ENCODE measurements around the gene SRC.

Gene SRC

DNA sequence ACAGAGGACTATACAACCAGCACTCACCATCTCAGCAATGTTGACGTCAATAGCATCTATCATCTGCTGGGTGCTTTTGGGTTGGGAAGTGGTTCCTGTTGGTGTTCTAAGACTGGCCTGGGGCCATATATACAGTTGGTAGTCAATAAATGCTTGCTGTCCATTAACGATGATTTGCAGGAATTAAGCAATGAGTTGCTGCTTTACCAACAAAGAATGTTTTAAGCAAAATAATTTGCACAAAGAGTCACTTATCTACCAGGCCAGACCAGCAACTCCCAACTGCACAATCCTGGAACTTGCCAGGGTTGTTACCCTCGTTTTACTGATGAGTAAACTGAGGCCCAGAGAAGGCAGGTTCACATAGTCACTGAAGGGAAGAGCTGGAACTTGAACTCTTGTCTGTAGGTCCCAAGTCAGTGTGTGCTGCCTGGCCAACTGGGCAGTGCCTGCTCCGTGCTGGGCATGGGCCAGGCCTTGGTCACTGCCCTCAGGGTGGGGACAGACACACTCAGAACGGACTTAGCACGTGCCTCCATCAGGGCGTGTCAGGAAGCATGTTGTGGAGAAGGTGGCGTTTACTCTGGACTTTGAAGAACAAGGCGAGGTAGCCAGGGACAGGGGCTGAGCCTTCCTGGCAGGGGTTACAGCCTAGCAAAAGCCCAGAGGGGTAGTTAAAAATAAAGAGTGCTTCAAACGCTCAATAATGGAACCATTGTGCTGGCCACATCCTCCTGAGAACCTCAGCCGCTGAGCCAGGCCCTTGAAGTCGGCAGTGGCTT is 2.5 kb upstream of the SRC start:
- peaks cover 3% of the 10 kb centered on the region for H3K4me1 ChIP-seq (ENCODE audit: control insufficient read depth, insufficient read depth, low read length, poor library complexity, severe bottlenecking)
- H3K36me3 ChIP-seq (ENCODE audit: control insufficient read depth, insufficient read depth, low read length) = no peaks in the 10 kb centered on the region
- DNase-seq = no peak

DNA sequence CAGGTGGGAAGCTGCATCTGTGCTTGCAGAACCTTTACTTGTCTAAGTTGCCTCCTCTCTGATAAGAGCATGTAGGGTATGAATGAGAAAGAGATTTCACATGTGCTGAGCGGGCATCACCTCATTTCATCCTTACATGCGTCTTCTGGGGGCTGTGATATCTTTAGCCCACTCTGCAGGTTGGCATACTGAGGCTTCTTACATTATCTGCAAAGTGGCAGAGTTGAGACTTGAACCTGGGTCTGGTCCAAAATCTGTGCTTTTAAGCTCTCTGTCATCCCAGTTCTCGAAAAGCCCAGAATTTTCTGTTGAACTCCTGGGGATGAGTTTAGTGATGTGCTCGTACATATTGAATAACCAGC is 2.0 kb upstream of the SRC start:
- no peak overlapping the region for H3K27ac ChIP-seq (ENCODE audit: insufficient read depth, low read length, poor library complexity, severe bottlenecking)

More for the DNA sequence above, 2.5 kb upstream of the SRC start:
- no peak overlapping the region for H3K4me3 ChIP-seq (ENCODE audit: insufficient read depth, low read depth, low read length, poor library complexity, severe bottlenecking)
- no peaks in the 10 kb centered on the region for H3K27me3 ChIP-seq (replicated peaks; ENCODE audit: control insufficient read depth, insufficient read depth, low read length, poor library complexity, severe bottlenecking)
- no peaks in the 10 kb centered on the region for H3K9me3 ChIP-seq (ENCODE audit: control insufficient read depth, low read length)
- no peak overlapping the region for H3K27ac ChIP-seq (ENCODE audit: insufficient read depth, low read length, poor library complexity, severe bottlenecking)

DNA sequence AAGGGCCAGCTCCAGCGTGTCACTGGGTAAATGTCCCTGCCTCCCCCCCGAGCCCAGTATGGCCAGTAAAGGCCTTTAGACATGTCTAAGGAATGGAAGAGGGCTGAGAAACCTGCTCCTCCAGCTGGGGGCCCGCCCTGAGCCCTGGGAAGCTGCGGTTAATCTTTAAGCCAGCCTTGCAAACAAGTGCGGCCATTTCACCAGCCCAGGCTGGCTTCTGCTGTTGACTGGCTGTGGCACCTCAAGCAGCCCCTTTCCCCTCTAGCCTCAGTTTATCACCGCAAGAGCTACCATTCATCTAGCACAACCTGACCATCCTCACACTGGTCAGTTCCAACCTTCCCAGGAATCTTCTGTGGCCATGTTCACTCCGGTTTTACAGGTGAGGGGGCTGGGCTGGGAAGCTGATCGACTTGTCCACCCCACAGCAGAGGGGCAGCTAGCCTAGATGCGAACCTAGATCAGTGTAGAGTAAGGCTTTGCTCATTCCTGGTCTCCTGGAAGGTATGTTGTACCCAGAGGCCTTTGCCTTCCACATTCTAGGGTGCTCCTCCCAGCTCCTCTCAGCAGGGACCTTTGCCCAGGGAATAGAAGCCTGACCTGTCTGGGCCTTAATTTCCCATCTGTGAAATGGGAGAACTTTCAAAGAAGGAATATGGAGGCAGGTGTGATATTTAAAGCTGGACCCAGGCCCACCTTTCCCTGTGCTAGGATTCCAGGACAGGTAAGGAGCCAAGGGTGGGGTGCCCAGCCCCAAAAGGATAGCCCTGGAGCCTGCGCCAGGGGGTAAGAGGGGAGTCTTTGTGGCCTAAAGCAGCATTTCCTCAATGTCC is 1.2 kb upstream of the SRC start:
- H3K9me3 ChIP-seq (ENCODE audit: control insufficient read depth, low read length) = no peaks in the 10 kb centered on the region
- no peaks in the 10 kb centered on the region for H3K36me3 ChIP-seq (ENCODE audit: control insufficient read depth, insufficient read depth, low read length)
- peak overlapping the region; percentile 78 for H3K4me3 ChIP-seq (ENCODE audit: insufficient read depth, low read depth, low read length, poor library complexity, severe bottlenecking)
- DNase-seq = no peak
- no peaks in the 10 kb centered on the region for H3K27me3 ChIP-seq (replicated peaks; ENCODE audit: control insufficient read depth, insufficient read depth, low read length, poor library complexity, severe bottlenecking)
- peaks cover 3% of the 10 kb centered on the region for H3K4me1 ChIP-seq (ENCODE audit: control insufficient read depth, insufficient read depth, low read length, poor library complexity, severe bottlenecking)
- no peak overlapping the region for H3K27ac ChIP-seq (ENCODE audit: insufficient read depth, low read length, poor library complexity, severe bottlenecking)

More for the DNA sequence above, 2.0 kb upstream of the SRC start:
- H3K4me1 ChIP-seq (ENCODE audit: control insufficient read depth, insufficient read depth, low read length, poor library complexity, severe bottlenecking) = peaks cover 3% of the 10 kb centered on the region
- H3K9me3 ChIP-seq (ENCODE audit: control insufficient read depth, low read length) = no peaks in the 10 kb centered on the region
- H3K27me3 ChIP-seq (replicated peaks; ENCODE audit: control insufficient read depth, insufficient read depth, low read length, poor library complexity, severe bottlenecking) = no peaks in the 10 kb centered on the region
- DNase-seq = no peak
- no peaks in the 10 kb centered on the region for H3K36me3 ChIP-seq (ENCODE audit: control insufficient read depth, insufficient read depth, low read length)
- H3K4me3 ChIP-seq (ENCODE audit: insufficient read depth, low read depth, low read length, poor library complexity, severe bottlenecking) = no peak overlapping the region

DNA sequence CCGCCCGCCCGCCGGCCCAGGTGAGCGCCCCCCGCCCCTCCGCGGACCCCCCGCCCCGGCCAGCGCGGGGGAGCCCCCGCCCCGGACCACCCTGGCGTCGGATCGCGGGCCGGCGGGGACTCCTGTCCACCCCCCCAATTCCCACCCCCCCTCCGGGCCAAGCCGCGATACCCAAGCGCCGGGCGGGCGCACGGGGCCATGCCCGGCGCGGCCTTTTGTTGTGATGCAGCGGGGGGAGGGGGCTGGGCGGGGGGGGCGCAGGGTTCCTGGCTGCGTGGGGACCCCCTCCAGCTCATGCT is 245 bp downstream of the SRC start:
- DNase-seq = no peak
- Histone ChIP-seq H3K27me3 (replicated peaks; ENCODE audit: control insufficient read depth, insufficient read depth, low read length, poor library complexity, severe bottlenecking) (no peaks in the 10 kb centered on the region), H3K36me3 (ENCODE audit: control insufficient read depth, insufficient read depth, low read length) (no peaks in the 10 kb centered on the region), H3K27ac (ENCODE audit: insufficient read depth, low read length, poor library complexity, severe bottlenecking) (no peak overlapping the region), H3K9me3 (ENCODE audit: control insufficient read depth, low read length) (no peaks in the 10 kb centered on the region), H3K4me1 (ENCODE audit: control insufficient read depth, insufficient read depth, low read length, poor library complexity, severe bottlenecking) (peaks cover 3% of the 10 kb centered on the region), H3K4me3 (ENCODE audit: insufficient read depth, low read depth, low read length, poor library complexity, severe bottlenecking) (peak overlapping the region; percentile 78)

DNA sequence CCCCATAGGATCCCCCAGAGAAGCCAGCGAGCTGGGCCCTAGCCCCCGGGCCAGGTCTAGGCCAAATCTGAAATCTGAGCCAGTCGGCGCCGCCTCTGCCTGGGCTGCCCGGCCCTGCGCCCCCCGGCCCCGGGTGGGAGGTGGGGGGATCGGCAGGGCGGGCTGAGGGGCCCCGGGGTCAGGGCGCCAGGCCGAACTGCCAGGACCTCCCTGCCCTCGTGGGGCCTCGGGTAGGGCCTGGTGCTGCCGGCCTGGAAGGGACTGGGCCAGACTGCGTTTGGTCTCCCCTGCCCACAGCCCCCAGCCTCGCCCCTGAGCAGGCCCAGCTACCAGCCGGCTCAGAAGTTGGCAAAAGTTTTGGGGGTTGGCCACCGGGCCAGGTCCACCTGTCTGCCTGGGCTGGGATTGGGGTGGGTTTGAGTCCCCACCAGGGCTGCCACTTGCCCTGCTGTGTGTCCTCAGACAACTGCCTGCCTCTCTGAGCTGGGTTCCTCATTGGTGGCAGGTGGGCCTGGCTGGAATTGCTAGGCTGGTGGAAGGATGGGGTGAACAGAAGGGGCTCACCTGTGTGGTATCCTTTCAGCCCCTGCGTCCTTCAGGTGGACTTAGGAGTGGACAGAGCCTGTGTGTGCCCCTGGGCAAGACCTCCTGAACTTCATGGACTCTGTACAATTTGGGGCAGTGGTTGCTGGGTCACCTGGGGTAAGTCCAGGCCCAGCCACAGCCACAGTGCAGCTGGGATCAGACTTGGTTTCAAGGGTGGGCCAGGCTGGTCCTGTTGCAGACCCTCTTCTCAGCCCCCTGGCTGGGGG is 801 bp downstream of the SRC start:
- H3K27me3 ChIP-seq (replicated peaks; ENCODE audit: control insufficient read depth, insufficient read depth, low read length, poor library complexity, severe bottlenecking) = no peaks in the 10 kb centered on the region
- no peak overlapping the region for H3K27ac ChIP-seq (ENCODE audit: insufficient read depth, low read length, poor library complexity, severe bottlenecking)
- H3K4me3 ChIP-seq (ENCODE audit: insufficient read depth, low read depth, low read length, poor library complexity, severe bottlenecking) = no peak overlapping the region
- H3K36me3 ChIP-seq (ENCODE audit: control insufficient read depth, insufficient read depth, low read length) = no peaks in the 10 kb centered on the region
- H3K9me3 ChIP-seq (ENCODE audit: control insufficient read depth, low read length) = no peaks in the 10 kb centered on the region
- H3K4me1 ChIP-seq (ENCODE audit: control insufficient read depth, insufficient read depth, low read length, poor library complexity, severe bottlenecking) = peaks cover 3% of the 10 kb centered on the region
- no peak for DNase-seq

DNA sequence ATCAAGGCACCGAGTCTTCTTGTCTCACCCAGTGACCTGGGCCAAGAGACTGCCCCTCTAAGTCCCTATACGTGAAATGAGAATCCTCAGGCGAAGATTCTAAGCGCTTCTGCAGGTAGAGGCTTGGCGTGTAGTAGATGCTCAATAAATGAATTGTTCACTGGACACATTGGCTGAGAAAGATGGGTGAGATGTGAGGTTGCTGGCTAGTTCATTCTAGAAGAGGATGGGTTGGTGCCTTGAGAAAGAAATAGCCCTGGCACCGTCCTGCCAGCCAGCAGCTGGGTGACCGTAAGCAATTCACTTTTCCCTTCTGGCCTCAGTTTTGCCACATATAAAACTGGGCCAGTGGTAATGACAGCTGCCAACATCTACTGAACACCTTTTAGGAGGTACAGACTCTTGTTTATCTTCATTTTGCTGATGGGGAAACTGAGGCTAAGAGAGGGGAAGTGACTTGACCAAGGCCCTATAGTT is 1.4 kb downstream of the SRC start:
- no peak for DNase-seq
- H3K9me3 ChIP-seq (ENCODE audit: control insufficient read depth, low read length) = no peaks in the 10 kb centered on the region
- no peak overlapping the region for H3K4me3 ChIP-seq (ENCODE audit: insufficient read depth, low read depth, low read length, poor library complexity, severe bottlenecking)
- H3K4me1 ChIP-seq (ENCODE audit: control insufficient read depth, insufficient read depth, low read length, poor library complexity, severe bottlenecking) = peaks cover 3% of the 10 kb centered on the region
- H3K27ac ChIP-seq (ENCODE audit: insufficient read depth, low read length, poor library complexity, severe bottlenecking) = no peak overlapping the region
- H3K36me3 ChIP-seq (ENCODE audit: control insufficient read depth, insufficient read depth, low read length) = no peaks in the 10 kb centered on the region
- H3K27me3 ChIP-seq (replicated peaks; ENCODE audit: control insufficient read depth, insufficient read depth, low read length, poor library complexity, severe bottlenecking) = no peaks in the 10 kb centered on the region

DNA sequence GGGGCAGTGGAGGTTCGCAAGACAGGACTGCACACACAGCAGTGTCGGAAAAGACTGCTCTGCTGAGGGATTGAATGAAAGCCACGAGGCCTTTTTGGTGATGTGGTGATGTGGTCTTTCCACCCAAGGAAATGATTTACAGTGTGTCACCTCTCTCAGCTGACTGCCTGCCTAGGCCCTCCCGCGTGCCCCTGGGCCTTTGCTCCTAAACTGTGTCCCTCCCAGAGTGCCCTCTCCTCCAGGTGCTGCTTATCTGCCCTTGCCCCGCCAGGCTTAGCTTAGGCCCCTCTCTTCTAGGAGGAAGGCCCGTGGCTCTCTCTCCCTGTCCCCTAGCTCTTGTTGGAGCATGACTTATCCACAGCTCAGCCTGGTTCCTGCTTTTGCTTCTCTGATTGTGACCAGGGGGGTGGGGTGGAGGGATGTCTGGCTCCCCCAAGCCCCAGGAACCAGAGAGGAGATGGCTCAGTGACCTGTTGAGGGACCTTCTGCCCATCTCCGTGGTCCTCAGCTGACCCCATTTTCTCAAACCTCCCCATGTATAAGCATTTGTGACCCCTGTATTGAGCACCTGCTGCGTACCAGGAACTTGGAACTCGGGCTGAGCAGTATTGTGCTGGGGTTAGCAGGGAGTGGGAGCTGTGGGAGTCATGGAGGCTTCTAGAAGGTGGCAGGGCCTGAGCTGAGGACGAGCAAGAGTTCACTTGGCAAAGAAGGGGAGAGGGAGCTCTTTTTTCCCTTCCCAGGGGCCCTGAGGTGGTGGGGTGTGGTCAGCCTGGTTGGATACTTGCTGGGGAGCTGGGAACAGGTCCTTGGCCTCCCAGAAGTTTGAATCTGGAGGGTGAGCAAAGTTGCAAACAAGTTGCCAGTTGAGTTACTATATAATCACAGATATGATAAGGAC is 2.2 kb downstream of the SRC start:
- no peak for DNase-seq
- Histone ChIP-seq H3K4me3 (ENCODE audit: insufficient read depth, low read depth, low read length, poor library complexity, severe bottlenecking) (no peak overlapping the region), H3K4me1 (ENCODE audit: control insufficient read depth, insufficient read depth, low read length, poor library complexity, severe bottlenecking) (peaks cover 3% of the 10 kb centered on the region), H3K27me3 (replicated peaks; ENCODE audit: control insufficient read depth, insufficient read depth, low read length, poor library complexity, severe bottlenecking) (no peaks in the 10 kb centered on the region), H3K9me3 (ENCODE audit: control insufficient read depth, low read length) (no peaks in the 10 kb centered on the region), H3K27ac (ENCODE audit: insufficient read depth, low read length, poor library complexity, severe bottlenecking) (no peak overlapping the region), H3K36me3 (ENCODE audit: control insufficient read depth, insufficient read depth, low read length) (no peaks in the 10 kb centered on the region)

DNA sequence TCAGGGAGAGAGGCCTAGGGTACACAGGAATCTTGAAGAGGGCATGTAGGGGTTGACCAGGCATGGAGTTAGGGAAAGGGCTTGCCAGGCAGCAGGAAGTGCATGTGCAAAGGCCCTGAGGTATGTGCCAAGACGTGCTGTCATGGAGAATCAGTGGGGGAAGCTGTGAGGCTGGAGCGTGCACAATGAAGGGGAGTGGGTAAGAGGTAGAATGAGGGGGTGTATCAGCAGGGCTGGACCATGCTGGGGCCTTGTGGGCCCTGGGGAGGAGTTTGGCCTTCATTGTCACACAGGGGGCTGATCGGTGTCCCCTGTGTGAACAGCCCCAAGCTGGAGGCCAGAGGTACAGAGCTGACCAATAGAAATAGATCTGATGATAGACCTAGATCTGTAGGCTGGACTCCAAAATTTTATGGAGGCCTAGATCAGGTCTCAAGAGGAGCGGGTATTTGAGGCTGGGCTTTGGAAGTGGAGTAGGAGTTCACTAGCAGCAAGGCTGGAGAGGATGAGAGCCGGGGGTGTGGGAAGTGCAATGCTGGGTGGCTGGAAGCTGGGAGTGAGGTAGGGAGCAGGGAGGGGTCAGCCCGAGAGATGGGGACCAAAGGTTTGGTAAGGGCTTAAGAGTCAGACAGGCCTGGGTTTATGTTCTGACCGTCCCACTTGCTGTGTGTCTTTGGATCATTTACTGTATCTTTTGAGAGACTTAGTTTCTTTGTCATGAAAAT is 3.0 kb downstream of the SRC start:
- Histone ChIP-seq H3K4me1 (ENCODE audit: control insufficient read depth, insufficient read depth, low read length, poor library complexity, severe bottlenecking) (peaks cover 3% of the 10 kb centered on the region), H3K9me3 (ENCODE audit: control insufficient read depth, low read length) (no peaks in the 10 kb centered on the region)

More for the DNA sequence above, 3.0 kb downstream of the SRC start:
- Histone ChIP-seq H3K27ac (ENCODE audit: insufficient read depth, low read length, poor library complexity, severe bottlenecking) (no peak overlapping the region), H3K4me3 (ENCODE audit: insufficient read depth, low read depth, low read length, poor library complexity, severe bottlenecking) (no peak overlapping the region), H3K27me3 (replicated peaks; ENCODE audit: control insufficient read depth, insufficient read depth, low read length, poor library complexity, severe bottlenecking) (no peaks in the 10 kb centered on the region), H3K36me3 (ENCODE audit: control insufficient read depth, insufficient read depth, low read length) (no peaks in the 10 kb centered on the region)
- DNase-seq = no peak
